GM19372 (cell line): ENCODE results near the gene ZNF687.
"Not testable (repeated sequence)": the region's sequence is repeated elsewhere in the genome, so short reads cannot be mapped to it uniquely, and the experiment has no call there.

Source experiments
- ATAC-seq: cut with Tn5 transposase; IDR thresholded peaks from one replicate; pipeline ENCODE4 v1.9.1; 2021; ENCODE audit warnings: mild to moderate bottlenecking, low read depth, moderate library complexity; ENCODE audit not compliant: unreplicated experiment

The ZNF687 gene

GRCh38 chr1:151281969-151282882 lies at the start of gene ZNF687:
Gene ZNF687 (plus strand): TSS chr1:151282299. CDS start chr1:151286292, 3,993 bp downstream.
- peak; percentile 85 for ATAC-seq

GRCh38 chr1:151235235-151235634 lies 46.9 kb upstream of the ZNF687 start:
- ATAC-seq, result no peak

- no peak for ATAC-seq
These were observed 44.2 kb upstream of the ZNF687 start for GRCh38 chr1:151237678-151238466.

- no peak for ATAC-seq
These were observed 43.7 kb upstream of the ZNF687 start for GRCh38 chr1:151238467-151238739.

- ATAC-seq, result no peak
These were observed 39.7 kb upstream of the ZNF687 start for GRCh38 chr1:151242442-151242841.

GRCh38 chr1:151243683-151244216 lies 38.3 kb upstream of the ZNF687 start:
- ATAC-seq, result no peak

- no peak for ATAC-seq
These were observed 35.3 kb upstream of the ZNF687 start for GRCh38 chr1:151246786-151247185.

- ATAC-seq, result no peak
These were observed 30.2 kb upstream of the ZNF687 start for GRCh38 chr1:151251656-151252470.

- peak; percentile 98 for ATAC-seq
These were observed 27.6 kb upstream of the ZNF687 start, which contains the start of gene PSMD4 for GRCh38 chr1:151254217-151255213. Gene PSMD4 (plus strand): TSS chr1:151254734. CDS start chr1:151254783, 49 bp downstream.

GRCh38 chr1:151255381-151255780 lies 26.7 kb upstream of the ZNF687 start:
- ATAC-seq, result no peak

GRCh38 chr1:151259351-151259750 lies 22.7 kb upstream of the ZNF687 start:
- ATAC-seq, result no peak

- ATAC-seq, result no peak
These were observed 16.5 kb upstream of the ZNF687 start for GRCh38 chr1:151265446-151266236.

GRCh38 chr1:151266315-151266714 lies 15.8 kb upstream of the ZNF687 start:
- no peak for ATAC-seq

GRCh38 chr1:151266821-151267220 lies 15.3 kb upstream of the ZNF687 start:
- no peak for ATAC-seq

- ATAC-seq, result no peak
These were observed 14.3 kb upstream of the ZNF687 start for GRCh38 chr1:151267760-151268159.

- no peak for ATAC-seq
These were observed 8.1 kb upstream of the ZNF687 start for GRCh38 chr1:151273924-151274466.

GRCh38 chr1:151275341-151275740 lies 6.8 kb upstream of the ZNF687 start:
- not testable (repeated sequence) for ATAC-seq

GRCh38 chr1:151277249-151277648 lies 4.8 kb upstream of the ZNF687 start:
- ATAC-seq, result no peak
